GM18867 (cell line): ENCODE results near the gene CEACAM21.

Source experiments
- ATAC-seq: cut with Tn5 transposase; IDR thresholded peaks from one replicate; pipeline ENCODE4 v1.9.1; 2021; ENCODE audit warnings: mild to moderate bottlenecking, moderate library complexity; ENCODE audit not compliant: unreplicated experiment

CEACAM21 gene

DNA sequence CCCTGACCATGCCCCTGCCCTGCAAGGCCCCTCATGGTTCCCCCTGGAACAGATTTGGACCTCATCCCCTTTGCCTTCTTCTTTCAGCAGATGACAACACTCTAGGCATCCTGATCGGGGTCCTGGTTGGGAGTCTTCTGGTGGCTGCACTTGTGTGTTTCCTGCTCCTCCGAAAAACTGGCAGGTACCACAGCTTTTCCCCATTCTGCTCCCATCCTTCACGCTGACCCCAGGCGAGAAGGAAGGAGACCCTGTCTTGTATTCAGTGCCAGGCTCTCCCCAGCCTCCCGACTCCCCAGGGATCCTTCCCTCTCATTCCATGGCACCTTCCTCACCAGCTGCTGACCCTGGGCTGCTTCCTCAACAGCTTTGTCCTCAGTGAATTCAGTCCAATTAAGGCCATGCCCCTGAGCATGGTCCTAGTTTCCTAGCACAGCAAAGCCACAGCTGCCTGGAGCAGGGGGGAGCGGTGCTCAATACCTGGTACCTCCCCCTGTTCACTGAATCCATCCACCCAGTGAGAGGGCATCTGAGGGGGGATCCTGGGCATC is 8.4 kb downstream of the CEACAM21 start:
- no peak for ATAC-seq

DNA sequence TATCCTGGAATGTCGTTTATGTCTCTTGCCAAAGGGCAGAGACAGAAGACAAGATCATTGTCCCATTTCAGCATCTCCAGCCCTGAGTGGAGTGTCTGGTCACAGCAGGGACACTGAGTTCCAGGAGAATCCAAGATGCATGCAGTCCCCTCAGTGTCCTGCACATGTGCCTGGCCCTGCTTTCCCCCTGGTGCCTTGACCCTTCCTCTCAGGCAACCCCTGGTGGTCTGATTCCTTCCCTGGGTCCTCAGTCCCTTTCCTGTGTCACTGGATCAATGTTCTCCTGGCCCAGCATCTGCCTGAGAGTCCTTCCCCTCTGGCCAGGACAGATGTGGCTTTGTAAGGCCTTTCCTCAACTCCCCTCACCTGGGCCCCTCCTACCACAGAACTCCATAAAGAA is 9.0 kb downstream of the CEACAM21 start:
- ATAC-seq: no peak

- no peak for ATAC-seq
These were observed 10.1 kb downstream of the CEACAM21 start for GRCh38 chr19:41586064-41586463.

DNA sequence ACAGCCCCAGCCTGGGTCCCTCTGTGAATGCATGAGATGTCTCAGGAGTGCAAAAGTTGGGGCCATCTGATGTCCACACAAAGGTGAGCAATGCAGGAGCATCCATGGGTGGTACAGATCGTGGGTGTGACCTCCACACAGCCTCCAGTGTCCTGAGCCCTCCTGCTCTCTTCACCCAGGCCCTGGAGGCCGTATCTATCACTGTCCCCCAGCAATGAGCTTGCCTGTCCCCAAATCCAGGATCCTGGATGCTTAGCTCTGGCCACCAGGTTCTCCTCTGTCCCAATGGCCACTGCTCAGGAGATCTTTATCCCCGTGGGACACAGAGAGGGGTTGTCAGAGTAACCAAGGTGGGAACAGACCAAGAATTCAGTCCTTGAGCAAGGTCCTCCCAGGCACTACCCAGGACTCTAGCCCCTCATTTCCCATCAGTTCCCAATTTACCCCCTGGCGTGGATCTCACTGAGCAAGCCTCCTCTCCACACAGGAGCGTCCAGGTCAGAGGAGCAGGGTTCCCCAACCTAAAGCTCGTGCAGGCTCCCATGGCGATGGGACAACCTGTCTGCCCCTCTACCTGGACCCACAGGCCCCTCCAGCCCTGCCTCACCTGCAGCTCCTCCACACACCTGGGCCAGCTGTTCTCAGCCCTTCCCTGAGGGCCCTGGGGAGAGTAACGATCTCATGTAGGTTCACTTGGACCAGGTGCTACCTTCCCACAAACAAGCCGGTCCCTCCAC is 11.3 kb downstream of the CEACAM21 start:
- no peak for ATAC-seq

GRCh38 chr19:41587838-41588210 is 11.9 kb downstream of the CEACAM21 start:
- no peak for ATAC-seq

DNA sequence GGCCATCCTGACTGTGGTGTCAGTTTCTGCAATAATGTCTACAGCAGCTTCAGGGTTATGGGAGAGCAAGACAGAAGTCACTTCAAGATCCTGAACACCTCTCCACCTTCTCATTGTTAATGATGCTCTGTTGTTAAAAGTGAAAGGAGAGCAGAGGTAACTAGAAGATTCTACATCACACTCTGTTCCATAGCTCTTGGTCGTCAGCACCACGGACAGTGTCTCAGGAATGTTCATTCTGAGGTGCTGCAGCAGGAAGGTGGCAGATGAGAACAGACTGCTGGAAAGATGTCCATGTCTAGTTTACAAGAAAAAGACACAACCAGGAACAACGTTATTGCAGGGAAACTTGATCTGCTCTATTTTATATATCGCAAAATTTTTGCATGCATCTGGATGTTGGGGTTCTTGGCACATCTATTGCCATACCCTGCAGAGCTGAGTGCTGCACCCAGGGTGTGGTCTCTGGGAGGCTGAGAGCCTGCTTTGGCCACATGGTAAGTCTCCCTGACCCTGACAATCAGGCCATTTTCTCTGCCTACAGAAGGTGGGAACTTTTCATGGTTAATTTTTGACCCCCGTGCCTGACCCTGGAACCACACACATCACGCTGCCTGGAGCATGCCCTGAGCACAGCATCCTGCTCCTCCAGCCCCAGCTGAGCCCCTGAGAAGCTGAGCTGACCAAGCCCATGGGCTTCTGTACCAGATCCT is 12.7 kb downstream of the CEACAM21 start:
- ATAC-seq: no peak

- ATAC-seq: no peak
These were observed 13.4 kb downstream of the CEACAM21 start for GRCh38 chr19:41589371-41589770.

DNA sequence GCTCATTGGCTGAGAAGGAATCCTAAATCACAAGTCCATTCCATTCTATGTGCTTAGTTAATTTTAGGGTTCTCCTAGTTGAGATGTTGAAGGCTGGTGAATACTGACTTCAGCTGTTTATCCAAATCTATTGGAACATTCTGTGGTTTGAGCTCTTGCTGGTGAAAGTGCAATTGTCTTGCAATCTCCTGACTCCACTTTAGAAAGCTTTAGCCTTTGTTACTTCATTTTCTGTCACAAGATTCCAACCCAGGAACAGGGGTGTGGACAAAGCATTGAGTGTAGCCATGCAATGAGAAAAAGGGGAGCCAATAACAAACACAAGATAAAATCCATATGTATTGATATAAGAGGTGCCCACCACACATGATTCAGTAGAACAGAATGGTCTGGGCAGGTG is 15.0 kb downstream of the CEACAM21 start:
- ATAC-seq: no peak

- ATAC-seq: no peak
These were observed 16.1 kb downstream of the CEACAM21 start for GRCh38 chr19:41591951-41592562.

GRCh38 chr19:41595258-41595889 is 19.4 kb downstream of the CEACAM21 start:
- no peak for ATAC-seq

- ATAC-seq: no peak
These were observed 19.9 kb downstream of the CEACAM21 start for GRCh38 chr19:41595890-41596280.

- ATAC-seq: peak; percentile 58
These were observed 21.7 kb downstream of the CEACAM21 start for GRCh38 chr19:41597600-41598041.

DNA sequence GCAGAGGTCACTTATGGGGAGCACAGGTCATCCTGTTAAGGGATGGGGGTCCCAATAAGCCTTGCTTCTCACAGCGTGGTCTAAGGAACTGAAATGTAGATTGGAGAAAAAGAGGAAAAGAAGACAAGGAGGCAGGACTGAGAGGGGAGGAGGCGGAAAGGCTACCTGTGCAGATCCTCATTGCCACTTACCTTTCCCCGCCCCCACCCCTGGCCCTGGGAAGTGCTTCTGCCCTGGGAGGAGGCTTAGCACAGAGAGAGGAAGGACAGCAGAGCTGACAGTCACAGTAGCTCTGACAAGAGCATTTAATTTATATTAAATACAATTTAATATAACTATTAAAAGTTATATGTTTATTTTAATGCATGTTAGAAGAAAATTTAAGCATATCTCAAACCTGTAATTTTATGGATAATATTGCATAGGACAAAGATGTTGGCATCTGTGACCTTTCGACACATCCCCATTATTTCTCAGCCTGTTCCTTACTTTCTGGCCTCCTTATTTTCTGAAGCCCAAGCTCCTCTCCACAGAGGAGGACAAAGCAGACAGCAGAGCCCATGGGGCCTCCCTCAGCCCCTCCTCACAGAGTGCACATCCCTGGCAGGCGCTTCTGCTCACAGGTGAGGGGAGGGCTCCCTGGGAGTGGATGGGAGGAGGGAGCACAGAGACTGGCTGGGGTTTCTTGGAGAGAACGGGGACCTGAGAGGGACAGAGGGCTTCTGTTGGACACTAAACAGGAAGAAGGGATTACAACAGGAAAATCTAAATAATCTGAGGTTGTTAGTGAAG is 23.4 kb downstream of the CEACAM21 start:
- ATAC-seq: no peak

GRCh38 chr19:41601771-41602170 is 25.8 kb downstream of the CEACAM21 start:
- ATAC-seq: no peak

DNA sequence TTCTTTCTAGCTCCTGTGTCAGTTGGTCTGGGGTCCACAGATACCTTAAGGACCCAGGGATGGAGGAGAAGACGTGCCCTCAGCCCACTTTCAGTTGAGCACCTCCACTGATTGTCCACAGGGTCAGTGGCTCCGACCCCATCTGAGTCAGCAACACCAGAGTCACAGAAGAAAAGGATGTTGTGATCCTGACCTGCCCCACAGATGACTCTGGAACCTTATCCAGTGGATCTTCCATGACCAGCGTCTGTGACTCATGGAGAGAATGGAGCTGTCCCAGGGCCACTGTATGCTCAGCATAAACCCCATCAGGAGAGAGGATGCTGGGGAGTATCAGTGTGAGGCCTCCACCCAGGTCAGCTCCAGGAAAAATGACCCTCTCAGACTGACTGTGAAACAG is 28.9 kb downstream of the CEACAM21 start:
- ATAC-seq: no peak

GRCh38 chr19:41606215-41606837 is 30.4 kb downstream of the CEACAM21 start:
- no peak for ATAC-seq

DNA sequence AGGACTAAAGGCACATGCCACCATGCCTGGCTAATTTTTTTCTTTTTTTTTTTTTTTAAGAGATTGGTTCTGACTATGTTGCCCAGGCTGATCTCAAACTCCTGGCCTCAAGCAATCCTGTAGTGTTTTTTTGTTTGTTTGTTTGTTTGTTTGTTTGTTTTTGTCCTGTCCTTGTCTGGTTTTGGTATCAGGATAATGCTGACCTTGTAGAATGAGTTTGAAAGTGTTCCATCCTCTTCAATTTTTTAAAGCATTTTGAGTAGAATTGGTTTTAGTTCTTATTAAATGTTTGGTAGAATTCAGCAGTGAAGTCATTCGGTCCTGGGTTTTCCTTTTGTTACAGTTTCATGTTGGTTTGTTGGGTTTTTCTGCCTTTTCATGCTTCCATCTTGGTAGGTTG is 31.7 kb downstream of the CEACAM21 start:
- ATAC-seq: no peak

- no peak for ATAC-seq
These were observed 34.8 kb downstream of the CEACAM21 start for GRCh38 chr19:41610789-41611188.

DNA sequence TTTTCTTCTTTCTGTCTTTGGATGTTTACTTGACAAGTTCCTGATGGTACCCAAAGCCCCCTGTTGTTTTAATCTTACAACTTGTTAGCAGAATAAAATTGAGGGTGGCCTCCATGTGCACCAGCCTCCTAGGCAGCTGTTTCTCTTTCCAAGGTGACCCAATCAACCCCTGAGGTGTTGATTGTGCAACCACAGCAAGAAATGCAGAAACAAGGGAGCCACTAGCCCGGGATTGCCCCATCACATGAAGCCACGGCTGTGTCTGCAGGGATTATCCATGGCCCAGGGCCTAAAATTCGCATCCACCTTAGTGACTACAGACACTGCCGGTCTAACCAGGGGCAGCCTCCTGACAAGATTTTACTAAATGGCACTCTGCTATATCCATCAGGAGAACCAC is 36.5 kb downstream of the CEACAM21 start:
- ATAC-seq: no peak

- ATAC-seq: no peak
These were observed 39.2 kb downstream of the CEACAM21 start for GRCh38 chr19:41615207-41615606.
